GM12878 (cell line): ENCODE results near the gene OSBPL2.

Experiments used
- HDGF ChIP-seq: fragments of 450-650 bp; IDR thresholded peaks from 2 replicates; pipeline ENCODE4 v1.6.1; 2016; ENCODE audit warnings: antibody characterized with exemption
- MTA3 ChIP-seq: IDR thresholded peaks from 2 replicates; pipeline ENCODE4 v1.6.1; 2012; ENCODE audit warnings: low read length, inconsistent platforms, borderline replicate concordance
- MXI1 ChIP-seq: fragments of 150-350 bp; IDR thresholded peaks from 2 replicates; pipeline ENCODE4 v1.6.1; 2011; ENCODE audit warnings: low read depth, mild to moderate bottlenecking, inconsistent platforms, low read length, improper control_type of control experiment
- TF ChIP-seq, protein P1 (sequence below), 3 experiments: IDR thresholded peaks in 2 of 3; conservative IDR thresholded peaks in 1 of 3; 2 replicates each; pipeline ENCODE4 v1.5.1; 2011; ENCODE audit warnings: low read depth in 3 of 3, low read length in 3 of 3, mild to moderate bottlenecking in 3 of 3, control low read depth in 2 of 3, moderate library complexity in 2 of 3, inconsistent platforms in 1 of 3, mixed read lengths in 1 of 3; ENCODE audit not compliant: control insufficient read depth in 2 of 3, insufficient read depth in 1 of 3; ENCODE audit errors: extremely low read depth in 1 of 3

GRCh38 chr20:62323980-62324906 lies 85.9 kb downstream of the OSBPL2 start:
- TF ChIP-seq, protein P1, sequence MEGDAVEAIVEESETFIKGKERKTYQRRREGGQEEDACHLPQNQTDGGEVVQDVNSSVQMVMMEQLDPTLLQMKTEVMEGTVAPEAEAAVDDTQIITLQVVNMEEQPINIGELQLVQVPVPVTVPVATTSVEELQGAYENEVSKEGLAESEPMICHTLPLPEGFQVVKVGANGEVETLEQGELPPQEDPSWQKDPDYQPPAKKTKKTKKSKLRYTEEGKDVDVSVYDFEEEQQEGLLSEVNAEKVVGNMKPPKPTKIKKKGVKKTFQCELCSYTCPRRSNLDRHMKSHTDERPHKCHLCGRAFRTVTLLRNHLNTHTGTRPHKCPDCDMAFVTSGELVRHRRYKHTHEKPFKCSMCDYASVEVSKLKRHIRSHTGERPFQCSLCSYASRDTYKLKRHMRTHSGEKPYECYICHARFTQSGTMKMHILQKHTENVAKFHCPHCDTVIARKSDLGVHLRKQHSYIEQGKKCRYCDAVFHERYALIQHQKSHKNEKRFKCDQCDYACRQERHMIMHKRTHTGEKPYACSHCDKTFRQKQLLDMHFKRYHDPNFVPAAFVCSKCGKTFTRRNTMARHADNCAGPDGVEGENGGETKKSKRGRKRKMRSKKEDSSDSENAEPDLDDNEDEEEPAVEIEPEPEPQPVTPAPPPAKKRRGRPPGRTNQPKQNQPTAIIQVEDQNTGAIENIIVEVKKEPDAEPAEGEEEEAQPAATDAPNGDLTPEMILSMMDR (IDR thresholded peaks at IDR 0.05 in 2 of 3, conservative IDR thresholded peaks at IDR 0.05 in 1 of 3; ENCODE audit: control insufficient read depth in 2 of 3, extremely low read depth in 1 of 3, insufficient read depth in 1 of 3, low read depth in 3 of 3, low read length in 3 of 3): no peak
- TF ChIP-seq HDGF (no peak), MXI1 (no peak), MTA3 (no peak)
